Measurements from ENCODE around the gene PUS1.
"Not testable (repeated sequence)": the region's sequence is repeated elsewhere in the genome, so short reads cannot be mapped to it uniquely, and the experiment has no call there.

- not testable (repeated sequence) for TF ChIP-seq CTCF, POLR2A (IDR thresholded peaks at IDR 0.05)
These were observed 31.7 kb downstream of the PUS1 start for GRCh38 chr12:131960590-131961325.
